ENCODE data around the gene TMEM107.

- TF ChIP-seq, protein P1, sequence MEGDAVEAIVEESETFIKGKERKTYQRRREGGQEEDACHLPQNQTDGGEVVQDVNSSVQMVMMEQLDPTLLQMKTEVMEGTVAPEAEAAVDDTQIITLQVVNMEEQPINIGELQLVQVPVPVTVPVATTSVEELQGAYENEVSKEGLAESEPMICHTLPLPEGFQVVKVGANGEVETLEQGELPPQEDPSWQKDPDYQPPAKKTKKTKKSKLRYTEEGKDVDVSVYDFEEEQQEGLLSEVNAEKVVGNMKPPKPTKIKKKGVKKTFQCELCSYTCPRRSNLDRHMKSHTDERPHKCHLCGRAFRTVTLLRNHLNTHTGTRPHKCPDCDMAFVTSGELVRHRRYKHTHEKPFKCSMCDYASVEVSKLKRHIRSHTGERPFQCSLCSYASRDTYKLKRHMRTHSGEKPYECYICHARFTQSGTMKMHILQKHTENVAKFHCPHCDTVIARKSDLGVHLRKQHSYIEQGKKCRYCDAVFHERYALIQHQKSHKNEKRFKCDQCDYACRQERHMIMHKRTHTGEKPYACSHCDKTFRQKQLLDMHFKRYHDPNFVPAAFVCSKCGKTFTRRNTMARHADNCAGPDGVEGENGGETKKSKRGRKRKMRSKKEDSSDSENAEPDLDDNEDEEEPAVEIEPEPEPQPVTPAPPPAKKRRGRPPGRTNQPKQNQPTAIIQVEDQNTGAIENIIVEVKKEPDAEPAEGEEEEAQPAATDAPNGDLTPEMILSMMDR (IDR thresholded peaks at IDR 0.05): peak in 2 of 4 experiments; percentile 9 to 40
- TF ChIP-seq EP300 (IDR thresholded peaks at IDR 0.05) (no peak), POLR2A (IDR thresholded peaks at IDR 0.05) (no peak), POLR2AphosphoS5 (IDR thresholded peaks at IDR 0.05) (no peak)
Measured at GRCh38 chr17:8223356-8224126, 47.4 kb upstream of the TMEM107 start.
